Measurements from ENCODE around the gene BRINP1. TPM values are rescaled to one million over a fixed set of nuclear protein-coding genes. Genes with fewer than 3 reads are reported as not detected.
"Not testable (repeated sequence)": the region's sequence is repeated elsewhere in the genome, so short reads cannot be mapped to it uniquely, and the experiment has no call there.

Gene BRINP1
- total RNA-seq, 1 donor from 2014 or later, result 11.4 TPM

DNA sequence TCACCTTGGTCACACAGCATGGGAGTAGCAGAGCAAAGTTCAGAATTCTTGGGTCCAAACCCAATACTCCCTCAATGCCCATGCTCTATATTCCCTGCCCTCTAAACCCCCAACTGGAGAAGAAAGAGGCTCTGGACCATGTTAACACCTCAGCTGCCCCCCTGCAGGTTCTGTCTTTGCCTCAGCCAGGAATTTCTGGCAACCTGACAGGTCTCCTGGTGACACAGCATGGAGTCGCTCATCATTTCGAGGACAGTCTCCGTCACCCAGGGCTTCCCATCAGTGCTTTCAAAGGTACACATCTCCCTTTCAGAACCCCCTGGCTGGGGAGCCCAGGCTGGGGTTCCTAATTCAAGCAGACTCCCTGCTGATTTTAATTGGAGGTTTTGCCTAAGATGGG, 189.5 kb downstream of the BRINP1 start:
- DNase-seq (ENCODE audit: extremely low spot score, unreplicated experiment), result no peak
- H3K9me3 Mint-ChIP-seq, result no peaks in the 10 kb centered on the region
- H3K27me3 Mint-ChIP-seq, result no peaks in the 10 kb centered on the region

DNA sequence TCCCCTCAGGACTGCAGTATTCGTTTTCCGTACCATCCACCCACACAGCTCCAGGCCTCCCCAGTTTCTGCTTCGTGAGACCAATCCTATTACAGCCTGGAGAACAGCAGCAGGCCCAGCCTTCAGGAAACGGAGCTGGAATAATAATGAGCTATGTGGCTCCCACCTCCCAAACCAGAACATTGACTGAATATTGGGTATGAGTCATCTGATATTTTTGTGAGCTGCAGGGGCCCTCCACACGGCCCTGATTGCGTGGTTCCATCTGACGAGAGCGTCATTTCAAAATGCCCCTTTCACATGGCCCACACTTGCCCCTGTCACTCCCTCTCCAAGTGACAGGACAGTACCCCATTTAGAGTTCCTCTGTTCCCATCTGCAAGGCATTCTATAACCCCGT, 192.0 kb downstream of the BRINP1 start:
- no peak for DNase-seq (ENCODE audit: extremely low spot score, unreplicated experiment)
- Mint-ChIP-seq H3K4me1 (ENCODE audit: unreplicated experiment) (peaks cover 3% of the 10 kb centered on the region), H3K4me3 (no peak overlapping the region)

More for the DNA sequence above, 189.5 kb downstream of the BRINP1 start:
- H3K4me1 Mint-ChIP-seq (ENCODE audit: unreplicated experiment), result peaks cover 3% of the 10 kb centered on the region
- no peak overlapping the region for H3K27ac Mint-ChIP-seq
- TF ChIP-seq, protein P1, sequence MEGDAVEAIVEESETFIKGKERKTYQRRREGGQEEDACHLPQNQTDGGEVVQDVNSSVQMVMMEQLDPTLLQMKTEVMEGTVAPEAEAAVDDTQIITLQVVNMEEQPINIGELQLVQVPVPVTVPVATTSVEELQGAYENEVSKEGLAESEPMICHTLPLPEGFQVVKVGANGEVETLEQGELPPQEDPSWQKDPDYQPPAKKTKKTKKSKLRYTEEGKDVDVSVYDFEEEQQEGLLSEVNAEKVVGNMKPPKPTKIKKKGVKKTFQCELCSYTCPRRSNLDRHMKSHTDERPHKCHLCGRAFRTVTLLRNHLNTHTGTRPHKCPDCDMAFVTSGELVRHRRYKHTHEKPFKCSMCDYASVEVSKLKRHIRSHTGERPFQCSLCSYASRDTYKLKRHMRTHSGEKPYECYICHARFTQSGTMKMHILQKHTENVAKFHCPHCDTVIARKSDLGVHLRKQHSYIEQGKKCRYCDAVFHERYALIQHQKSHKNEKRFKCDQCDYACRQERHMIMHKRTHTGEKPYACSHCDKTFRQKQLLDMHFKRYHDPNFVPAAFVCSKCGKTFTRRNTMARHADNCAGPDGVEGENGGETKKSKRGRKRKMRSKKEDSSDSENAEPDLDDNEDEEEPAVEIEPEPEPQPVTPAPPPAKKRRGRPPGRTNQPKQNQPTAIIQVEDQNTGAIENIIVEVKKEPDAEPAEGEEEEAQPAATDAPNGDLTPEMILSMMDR (conservative IDR thresholded peaks at IDR 0.05), result no peak
- no peak overlapping the region for H3K4me3 Mint-ChIP-seq
- H3K36me3 Mint-ChIP-seq, result no peaks in the 10 kb centered on the region

DNA sequence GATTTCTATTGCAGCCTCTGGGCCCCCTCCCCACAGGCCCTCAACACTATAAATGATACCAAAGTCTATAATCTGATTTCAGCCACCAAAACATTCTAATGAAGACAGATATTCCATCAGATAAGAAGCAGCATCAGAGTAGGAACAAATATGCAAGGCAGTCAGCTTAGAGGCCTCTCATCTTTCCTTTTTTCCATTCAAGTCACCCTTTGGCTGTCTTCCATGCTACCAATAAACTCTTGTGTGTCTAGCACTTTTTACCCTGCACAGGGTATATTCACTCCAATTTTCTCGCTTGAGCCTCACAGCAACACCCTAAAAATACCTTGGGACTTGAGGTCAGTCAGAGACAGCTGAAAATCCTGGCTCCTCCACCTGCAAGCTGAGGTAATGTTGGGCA, 193.7 kb downstream of the BRINP1 start:
- Mint-ChIP-seq H3K4me3 (no peak overlapping the region), H3K9me3 (no peaks in the 10 kb centered on the region), H3K36me3 (no peaks in the 10 kb centered on the region), H3K27ac (no peak overlapping the region), H3K4me1 (ENCODE audit: unreplicated experiment) (peaks cover 3% of the 10 kb centered on the region), H3K27me3 (no peaks in the 10 kb centered on the region)
- no peak for DNase-seq (ENCODE audit: extremely low spot score, unreplicated experiment)
- TF ChIP-seq, protein P1 (conservative IDR thresholded peaks at IDR 0.05), result no peak

More for the DNA sequence above, 192.0 kb downstream of the BRINP1 start:
- Mint-ChIP-seq H3K27me3 (no peaks in the 10 kb centered on the region), H3K27ac (no peak overlapping the region), H3K36me3 (no peaks in the 10 kb centered on the region), H3K9me3 (no peaks in the 10 kb centered on the region)
- TF ChIP-seq, protein P1 (conservative IDR thresholded peaks at IDR 0.05), result no peak

DNA sequence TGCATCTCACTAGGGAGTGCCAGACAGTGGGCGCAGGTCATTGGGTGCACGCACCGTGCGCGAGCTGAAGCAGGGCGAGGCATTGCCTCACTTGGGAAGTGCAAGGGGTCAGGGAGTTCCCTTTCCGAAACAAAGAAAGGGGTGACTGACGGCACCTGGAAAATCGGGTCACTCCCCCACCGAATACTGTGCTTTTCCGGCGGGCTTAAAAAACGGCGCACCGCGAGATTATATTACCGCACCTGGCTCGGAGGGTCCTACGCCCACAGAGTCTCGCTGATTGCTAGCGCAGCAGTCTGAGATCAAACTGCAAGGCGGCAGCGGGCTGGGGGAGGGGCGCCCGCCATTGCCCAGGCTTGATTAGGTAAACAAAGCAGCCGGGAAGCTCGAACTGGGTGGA, 200.0 kb downstream of the BRINP1 start:
- not testable (repeated sequence) for H3K4me1 Mint-ChIP-seq (ENCODE audit: unreplicated experiment); H3K36me3 Mint-ChIP-seq; H3K9me3 Mint-ChIP-seq; H3K27me3 Mint-ChIP-seq; DNase-seq (ENCODE audit: extremely low spot score, unreplicated experiment)
- H3K27ac Mint-ChIP-seq, result peak overlapping the region; percentile 48
- H3K4me3 Mint-ChIP-seq, result peak overlapping the region; percentile 82

DNA sequence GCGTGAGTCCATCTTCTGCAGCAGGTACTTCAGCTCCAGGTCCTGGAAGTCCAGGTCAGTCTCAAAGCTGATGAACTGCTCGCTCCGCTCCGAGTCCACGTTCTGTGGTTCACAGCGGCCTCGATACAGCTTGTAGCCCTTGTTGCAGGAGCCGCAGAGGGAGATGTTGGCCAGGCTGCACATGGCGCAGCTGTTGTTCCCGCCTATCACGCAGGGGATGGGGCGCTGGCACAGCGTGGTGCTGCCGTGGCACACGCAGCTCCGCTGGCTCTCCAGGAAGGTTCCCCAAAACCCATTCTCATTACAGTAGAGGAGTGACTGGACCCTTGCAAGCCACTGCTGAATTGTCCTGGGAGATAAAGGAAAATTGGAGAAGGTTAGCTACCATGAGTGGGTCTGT, 201.4 kb downstream of the BRINP1 start:
- Mint-ChIP-seq H3K27ac (no peak overlapping the region), H3K4me1 (ENCODE audit: unreplicated experiment) (peaks cover 4% of the 10 kb centered on the region), H3K9me3 (no peaks in the 10 kb centered on the region), H3K27me3 (no peaks in the 10 kb centered on the region), H3K36me3 (peaks cover 6% of the 10 kb centered on the region), H3K4me3 (no peak overlapping the region)
- TF ChIP-seq, protein P1 (conservative IDR thresholded peaks at IDR 0.05), result no peak
- DNase-seq (ENCODE audit: extremely low spot score, unreplicated experiment), result no peak

DNA sequence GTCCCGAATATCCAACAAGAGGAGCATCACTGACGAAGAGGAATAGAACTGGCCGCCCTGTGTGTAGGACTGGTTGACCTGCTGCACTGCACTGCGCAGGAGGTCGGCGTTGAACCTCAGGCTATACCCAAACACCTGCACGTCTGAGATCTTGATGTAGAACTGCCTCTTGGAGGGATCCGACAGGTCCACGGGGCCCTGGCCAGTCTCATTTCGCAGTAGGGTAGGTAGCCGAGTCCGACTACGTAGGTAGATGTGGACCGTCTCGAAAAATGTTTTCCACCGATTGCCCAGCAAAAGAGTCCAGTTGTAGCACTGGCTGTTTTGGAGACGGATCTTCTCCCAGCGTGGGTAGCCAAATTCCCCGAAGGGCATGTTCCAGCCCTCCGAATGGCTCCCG, 202.0 kb downstream of the BRINP1 start:
- Mint-ChIP-seq H3K27ac (no peak overlapping the region), H3K4me3 (no peak overlapping the region), H3K27me3 (no peaks in the 10 kb centered on the region), H3K36me3 (peaks cover 6% of the 10 kb centered on the region), H3K4me1 (ENCODE audit: unreplicated experiment) (peaks cover 4% of the 10 kb centered on the region), H3K9me3 (no peaks in the 10 kb centered on the region)
- no peak for DNase-seq (ENCODE audit: extremely low spot score, unreplicated experiment)
- TF ChIP-seq, protein P1 (conservative IDR thresholded peaks at IDR 0.05), result no peak

All from type B pancreatic cell (in vitro differentiated cells).